Tibial artery (tissue), 4 donors: Measurements from ENCODE around the gene SHLD3.
"Not testable (repeated sequence)": the region's sequence is repeated elsewhere in the genome, so short reads cannot be mapped to it uniquely, and the experiment has no call there.

Experiments
- DNase-seq, 2 donors: peaks; one replicate each; pipeline ENCODE4 v3.0.0-alpha.2; 2019
- H3K27ac ChIP-seq, 2 donors: fragments of 200-600 bp; sonication (generic) in 1 of 2; 1 replicate in 1 of 2; 2 replicates in 1 of 2; pipeline ENCODE4 v1.5.1; 2018 to 2019; ENCODE audit warnings: mild to moderate bottlenecking in 1 of 2
- H3K27me3 ChIP-seq, 2 donors: fragments of 200-600 bp; sonication (generic) in 1 of 2; one replicate each; pipeline versions ENCODE4 v1.5.1 to v1.6.0; 2016 to 2019
- H3K36me3 ChIP-seq, 3 donors: fragments of 200-600 bp; sonication (generic) in 2 of 3; one replicate each; pipeline ENCODE4 v1.5.1; 2016 to 2019; ENCODE audit warnings: mild to moderate bottlenecking in 2 of 3
- H3K4me1 ChIP-seq, 4 donors: fragments of 200-600 bp; sonication (generic) in 2 of 4; 1 replicate in 3 of 4; 2 replicates in 1 of 4; pipeline ENCODE4 v1.5.1; 2016 to 2019
- H3K4me3 ChIP-seq, 2 donors: fragments of 200-600 bp; sonication (generic) in 1 of 2; 1 replicate in 1 of 2; 2 replicates in 1 of 2; pipeline ENCODE4 v1.5.1; 2018 to 2019; ENCODE audit warnings: mild to moderate bottlenecking in 2 of 2
- H3K9me3 ChIP-seq, 3 donors: fragments of 200-600 bp; sonication (generic) in 1 of 3; one replicate each; pipeline ENCODE4 v1.5.1; 2016 to 2019
- CTCF ChIP-seq, 2 experiments: fragments of 200-600 bp in 1 of 2; fragments of 450-650 bp in 1 of 2; IDR thresholded peaks; one replicate each; pipeline ENCODE4 v1.5.1; 2017 to 2019; ENCODE audit warnings: antibody characterized with exemption in 2 of 2, mild to moderate bottlenecking in 1 of 2, moderate library complexity in 1 of 2
- intact Hi-C: fragments of 100-400 bp; cut with DNase I; formaldehyde crosslinking; loops from one replicate; pipeline ENCODE4 v1.15.0; 2023; ENCODE audit warnings: low total_unique reads

SHLD3 gene

DNA sequence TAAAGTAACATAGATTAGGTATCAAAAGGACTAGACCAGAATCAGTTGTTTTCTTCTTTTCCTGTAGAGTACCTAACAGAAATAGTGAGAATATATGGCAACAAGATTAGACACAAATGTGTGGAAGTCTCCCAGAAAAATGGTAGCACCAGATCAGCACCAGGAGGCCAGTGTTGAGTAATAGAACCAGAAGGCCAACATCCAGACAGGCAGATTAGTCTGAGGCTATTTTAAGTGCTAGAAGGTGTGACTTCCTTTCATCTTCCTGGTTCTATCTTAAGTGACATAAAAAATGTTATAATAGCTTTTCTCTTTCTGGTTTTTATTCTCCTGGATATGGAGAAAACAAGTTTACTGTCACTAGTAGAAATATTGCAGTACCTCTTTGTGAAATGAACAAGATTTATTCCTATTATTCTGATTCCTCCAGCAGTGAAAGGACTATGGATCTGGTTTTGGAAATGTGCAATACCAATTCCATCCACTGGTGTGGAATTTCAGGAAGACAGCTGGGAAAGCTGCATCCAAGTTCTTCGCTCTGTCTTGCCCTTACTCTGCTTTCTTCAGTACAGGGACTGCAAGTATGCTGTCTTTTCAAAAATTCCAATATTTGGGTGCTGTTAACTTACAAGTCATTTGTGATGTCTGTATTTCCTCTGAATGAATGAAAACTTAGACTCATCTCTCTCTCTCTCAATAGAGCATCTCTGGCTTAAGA is 39.1 kb downstream of the SHLD3 start:
- no peaks in the 10 kb centered on the region for H3K27me3 ChIP-seq
- DNase-seq, result no peak
- H3K4me3 ChIP-seq, result no peak overlapping the region
- H3K9me3 ChIP-seq, result no peaks in the 10 kb centered on the region
- H3K36me3 ChIP-seq, result peaks cover 43 to 52% (median 44%) of the 10 kb centered on the region in 3 donors
- intact Hi-C loops, result no loop called here
- no peak overlapping the region for H3K27ac ChIP-seq
- peak; percentile 25 to 27 for TF ChIP-seq CTCF (IDR thresholded peaks at IDR 0.05)
- H3K4me1 ChIP-seq, result no peaks in the 10 kb centered on the region

DNA sequence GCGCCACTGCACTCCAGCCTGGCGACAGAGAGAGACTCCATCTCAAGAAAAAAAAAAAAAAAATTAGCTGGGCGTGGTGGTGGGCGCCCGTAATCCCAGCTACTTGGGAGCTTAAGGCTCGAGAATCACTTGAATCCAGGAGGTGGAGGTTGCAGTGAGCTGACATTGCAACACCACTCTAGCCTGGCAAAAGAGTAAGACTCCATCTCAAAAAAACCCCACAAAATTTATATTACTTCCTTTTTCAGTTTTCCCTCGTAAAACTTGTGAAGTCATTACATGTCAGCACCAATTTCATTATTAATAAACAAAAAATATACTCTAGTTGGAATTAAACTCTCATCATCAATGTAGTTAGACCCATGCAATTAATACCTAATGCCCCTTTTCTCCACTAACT is 43.9 kb downstream of the SHLD3 start:
- Histone ChIP-seq H3K27ac (no peak overlapping the region), H3K4me3 (no peak overlapping the region), H3K4me1 (no peaks in the 10 kb centered on the region), H3K36me3 (peaks cover 36 to 61% (median 49%) of the 10 kb centered on the region in 3 donors), H3K27me3 (no peaks in the 10 kb centered on the region), H3K9me3 (no peaks in the 10 kb centered on the region)
- DNase-seq, result no peak
- no peak for TF ChIP-seq CTCF (IDR thresholded peaks at IDR 0.05)
- intact Hi-C loops, result no loop called here

- Histone ChIP-seq H3K27ac (no peak overlapping the region), H3K4me3 (no peak overlapping the region), H3K27me3 (no peaks in the 10 kb centered on the region), H3K4me1 (no peaks in the 10 kb centered on the region), H3K9me3 (no peaks in the 10 kb centered on the region), H3K36me3 (peaks cover 31 to 54% (median 35%) of the 10 kb centered on the region in 3 donors)
- no peak for DNase-seq
- intact Hi-C loops, result no loop called here
- TF ChIP-seq CTCF (IDR thresholded peaks at IDR 0.05), result no peak
These were observed 48.0 kb downstream of the SHLD3 start for GRCh38 chr5:65672796-65673195.

DNA sequence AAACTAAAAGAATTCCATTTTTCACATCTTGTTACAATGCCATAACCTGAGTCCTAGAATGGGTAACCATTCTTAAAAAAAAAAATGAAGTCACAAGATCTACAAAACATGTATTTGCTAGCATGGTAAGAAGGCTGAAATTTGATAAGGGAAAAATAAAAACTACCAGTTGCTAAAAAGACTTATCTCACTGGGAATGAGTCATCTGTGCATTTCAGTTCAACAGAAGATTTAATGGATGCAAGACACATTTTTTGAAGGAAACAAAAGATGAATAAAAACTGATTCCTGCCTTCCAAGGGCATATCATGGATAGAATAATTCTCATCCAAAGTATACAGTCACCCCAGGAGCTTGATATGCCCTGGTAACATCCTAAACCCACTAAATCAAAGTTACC is 49.9 kb downstream of the SHLD3 start:
- H3K4me1 ChIP-seq, result no peaks in the 10 kb centered on the region
- H3K36me3 ChIP-seq, result peaks cover 34 to 53% (median 45%) of the 10 kb centered on the region in 3 donors
- no peak for DNase-seq
- H3K27me3 ChIP-seq, result no peaks in the 10 kb centered on the region
- H3K9me3 ChIP-seq, result no peaks in the 10 kb centered on the region
- intact Hi-C loops, result no loop called here
- H3K27ac ChIP-seq, result no peak overlapping the region
- no peak for TF ChIP-seq CTCF (IDR thresholded peaks at IDR 0.05)
- no peak overlapping the region for H3K4me3 ChIP-seq

DNA sequence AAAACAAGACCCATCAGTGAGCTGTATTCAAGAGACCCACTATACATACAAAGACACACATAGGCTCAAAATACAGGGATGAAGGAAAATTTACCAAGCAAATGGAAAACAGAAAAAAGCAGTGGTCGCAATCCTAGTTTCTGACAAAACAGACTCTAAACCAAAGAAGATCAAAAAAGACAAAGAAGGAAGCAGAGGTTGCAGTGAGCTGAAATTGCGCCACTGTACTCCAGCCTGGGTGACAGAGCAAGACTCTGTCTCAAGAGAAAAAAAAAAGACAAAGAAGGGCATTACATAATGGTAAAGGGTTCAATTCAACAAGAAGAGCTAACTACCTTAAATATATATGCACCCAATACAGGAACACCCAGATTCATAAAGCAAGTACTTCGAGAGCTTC is 51.2 kb downstream of the SHLD3 start:
- H3K9me3 ChIP-seq, DNase-seq, H3K4me1 ChIP-seq, intact Hi-C loops, H3K27ac ChIP-seq, H3K4me3 ChIP-seq, H3K27me3 ChIP-seq: not testable (repeated sequence)
- H3K36me3 ChIP-seq, result peaks cover 32 to 47% (median 45%) of the 10 kb centered on the region in 3 donors
